Retinal pigment epithelial cell (primary cell): ENCODE data around the gene FSTL4.

Experiments used
- DNase-seq: peaks from one replicate; pipeline ENCODE4 v3.0.0-alpha.2; 2010; ENCODE audit warnings: low read depth
- H3K4me3 ChIP-seq: 2 replicates; pipeline ENCODE4 v1.5.1; 2011; ENCODE audit warnings: mild to moderate bottlenecking, low read length, control low read depth, moderate library complexity
- CTCF ChIP-seq: conservative IDR thresholded peaks from 2 replicates; pipeline ENCODE4 v1.5.1; 2011; ENCODE audit warnings: low read depth, low read length, control low read depth, inconsistent platforms

The FSTL4 gene

GRCh38 chr5:133581918-133582317 lies 30.4 kb downstream of the FSTL4 start:
- DNase-seq, result no peak
- no peak for TF ChIP-seq CTCF
- no peak overlapping the region for H3K4me3 ChIP-seq

- TF ChIP-seq CTCF, result no peak
- H3K4me3 ChIP-seq, result no peak overlapping the region
- DNase-seq, result no peak
These were observed 31.0 kb downstream of the FSTL4 start for GRCh38 chr5:133581348-133581747.

- DNase-seq, result no peak
- no peak for TF ChIP-seq CTCF
- H3K4me3 ChIP-seq, result no peak overlapping the region
These were observed 31.7 kb downstream of the FSTL4 start for GRCh38 chr5:133580618-133581017.

GRCh38 chr5:133579766-133580165 lies 32.6 kb downstream of the FSTL4 start:
- no peak overlapping the region for H3K4me3 ChIP-seq
- no peak for DNase-seq
- no peak for TF ChIP-seq CTCF

GRCh38 chr5:133569347-133569746 lies 43.0 kb downstream of the FSTL4 start:
- no peak for TF ChIP-seq CTCF
- DNase-seq, result no peak
- no peak overlapping the region for H3K4me3 ChIP-seq

- no peak for TF ChIP-seq CTCF
- H3K4me3 ChIP-seq, result no peak overlapping the region
- no peak for DNase-seq
These were observed 46.3 kb downstream of the FSTL4 start for GRCh38 chr5:133565993-133566392.

- no peak for DNase-seq
These were observed 47.3 kb downstream of the FSTL4 start for GRCh38 chr5:133564921-133565565.

More at GRCh38 chr5:133564921-133565565, 47.3 kb downstream of the FSTL4 start:
- no peak for TF ChIP-seq CTCF
- H3K4me3 ChIP-seq, result no peak overlapping the region
